ENCODE measurements around the gene KIAA2012.
"Not testable (repeated sequence)": the region's sequence is repeated elsewhere in the genome, so short reads cannot be mapped to it uniquely, and the experiment has no call there.

Gene KIAA2012

GRCh38 chr2:202114795-202115194 is 41.7 kb downstream of the KIAA2012 start:
- no peak for DNase-seq (ENCODE audit: low spot score)

- no peak for DNase-seq (ENCODE audit: low spot score)
Measured at GRCh38 chr2:202115479-202115971, 42.5 kb downstream of the KIAA2012 start.

GRCh38 chr2:202116691-202117090 is 43.6 kb downstream of the KIAA2012 start:
- no peak for DNase-seq (ENCODE audit: low spot score)

GRCh38 chr2:202118168-202118567 is 45.1 kb downstream of the KIAA2012 start:
- DNase-seq (ENCODE audit: low spot score): no peak

- DNase-seq (ENCODE audit: low spot score): no peak
Measured at GRCh38 chr2:202120828-202121227, 47.8 kb downstream of the KIAA2012 start.

GRCh38 chr2:202121532-202122162 is 48.6 kb downstream of the KIAA2012 start:
- DNase-seq (ENCODE audit: low spot score): no peak

DNA sequence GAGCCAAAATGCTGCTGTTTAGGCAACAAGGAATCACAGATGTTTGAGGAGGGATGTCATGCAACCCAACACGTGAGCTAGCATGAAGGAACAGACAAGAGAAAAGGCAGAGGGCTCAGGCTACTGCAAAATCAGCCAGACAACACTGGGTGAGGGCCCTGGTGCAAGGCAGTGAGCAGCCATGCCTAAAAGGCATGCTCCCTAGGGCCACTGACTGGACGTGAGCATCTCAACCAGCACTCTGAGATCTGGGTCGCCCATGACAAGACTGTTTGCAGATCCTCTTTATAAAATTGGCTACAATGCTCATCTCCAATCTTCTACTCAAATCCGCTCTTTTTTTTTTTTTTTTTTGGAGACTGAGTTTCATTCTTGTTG is 49.1 kb downstream of the KIAA2012 start:
- no peak for DNase-seq (ENCODE audit: low spot score)

GRCh38 chr2:202122980-202123720 is 50.1 kb downstream of the KIAA2012 start:
- DNase-seq (ENCODE audit: low spot score): peak; percentile 15

DNA sequence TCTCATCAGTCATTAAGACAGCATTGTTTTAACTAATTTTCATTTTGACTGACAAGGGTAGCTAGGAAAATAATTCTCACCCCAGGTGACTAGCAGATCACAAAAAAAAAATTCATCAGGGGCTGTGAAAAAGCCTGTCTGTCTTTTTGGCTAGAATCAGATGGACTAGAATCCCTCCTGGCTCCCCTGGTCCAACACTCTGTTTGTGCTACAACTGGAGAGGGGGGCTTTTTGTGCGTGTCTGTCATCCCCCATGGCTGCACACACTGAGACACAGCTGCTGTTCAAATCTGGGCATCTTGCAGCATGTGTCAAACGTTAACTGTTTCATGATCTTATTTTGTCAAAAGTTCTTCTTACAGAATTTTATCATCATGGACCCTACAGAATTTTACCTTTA is 51.2 kb downstream of the KIAA2012 start:
- no peak for DNase-seq (ENCODE audit: low spot score)

GRCh38 chr2:202127687-202128331 is 54.8 kb downstream of the KIAA2012 start:
- no peak for DNase-seq (ENCODE audit: low spot score)

DNA sequence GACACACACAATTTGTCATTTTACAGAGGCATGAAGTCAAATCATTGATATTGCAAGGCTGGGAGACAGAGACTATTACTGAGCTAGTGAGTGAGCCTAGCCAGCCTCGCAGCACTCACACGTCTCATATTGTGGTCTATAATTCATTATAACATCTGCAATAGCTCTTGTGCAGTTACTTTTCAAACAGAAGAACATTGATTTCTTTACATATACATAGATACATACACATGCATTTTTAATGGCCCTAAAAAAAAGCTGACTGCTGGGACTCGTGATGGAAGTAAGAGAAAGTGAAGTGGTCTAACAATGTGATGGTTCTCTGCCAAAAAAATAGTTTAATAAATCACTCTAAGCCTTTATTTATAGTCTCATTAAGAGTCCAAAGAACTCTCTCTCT is 56.8 kb downstream of the KIAA2012 start:
- DNase-seq (ENCODE audit: low spot score): no peak

- no peak for DNase-seq (ENCODE audit: low spot score)
Measured at GRCh38 chr2:202133200-202133908, 60.3 kb downstream of the KIAA2012 start.

GRCh38 chr2:202133909-202134265 is 60.8 kb downstream of the KIAA2012 start:
- DNase-seq (ENCODE audit: low spot score): no peak

- DNase-seq (ENCODE audit: low spot score): no peak
Measured at GRCh38 chr2:202135091-202135874, 62.2 kb downstream of the KIAA2012 start.

DNA sequence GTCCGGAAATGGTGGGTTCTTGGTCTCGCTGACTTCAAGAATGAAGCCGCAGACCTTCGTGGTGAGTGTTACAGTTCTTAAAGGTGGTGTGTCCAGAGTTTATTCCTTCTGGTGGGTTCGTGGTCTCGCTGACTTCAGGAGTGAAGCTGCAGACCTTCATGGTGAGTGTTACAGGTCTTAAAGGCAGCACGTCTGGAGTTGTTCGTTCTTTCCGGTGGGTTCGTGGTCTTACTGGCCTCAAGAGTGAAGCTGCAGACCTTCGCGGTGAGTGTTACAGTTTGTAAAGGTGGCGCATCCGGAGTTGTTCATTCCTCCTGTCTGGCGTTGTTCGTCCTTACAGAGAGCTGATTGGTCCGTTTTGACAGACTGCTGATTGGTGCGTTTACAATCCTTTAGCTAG is 63.0 kb downstream of the KIAA2012 start:
- not testable (repeated sequence) for DNase-seq (ENCODE audit: low spot score)

- no peak for DNase-seq (ENCODE audit: low spot score)
Measured at GRCh38 chr2:202136526-202136925, 63.5 kb downstream of the KIAA2012 start.

- DNase-seq (ENCODE audit: low spot score): no peak
Measured at GRCh38 chr2:202140522-202141252, 67.6 kb downstream of the KIAA2012 start.

GRCh38 chr2:202141329-202141947 is 68.4 kb downstream of the KIAA2012 start:
- no peak for DNase-seq (ENCODE audit: low spot score)

GRCh38 chr2:202142540-202142939 is 69.5 kb downstream of the KIAA2012 start:
- DNase-seq (ENCODE audit: low spot score): no peak

DNA sequence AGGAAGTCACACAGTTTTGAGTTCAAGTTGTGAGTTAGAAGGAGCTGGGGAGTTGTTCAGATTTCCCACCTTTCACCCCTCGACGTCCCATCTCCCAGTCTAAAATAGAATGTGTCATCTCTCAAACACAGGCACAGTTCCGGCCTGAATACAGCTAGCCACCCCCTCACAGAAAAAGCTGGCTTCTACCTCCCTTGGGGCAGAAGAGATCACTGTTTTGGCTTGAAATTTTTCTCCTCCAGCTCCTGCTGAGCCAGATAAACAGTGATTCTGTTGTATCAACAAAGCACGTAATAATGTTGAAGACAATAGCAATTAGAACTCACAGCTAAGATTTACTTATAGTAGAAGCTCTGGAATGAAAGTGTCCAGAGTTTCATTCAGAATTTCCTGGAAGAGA is 74.7 kb downstream of the KIAA2012 start:
- no peak for DNase-seq (ENCODE audit: low spot score)
